ENCODE results near the gene EIF2D. TPM values are rescaled to one million over a fixed set of nuclear protein-coding genes. Genes with fewer than 3 reads are reported as not detected.

Gene EIF2D
- polyA plus RNA-seq, 3 donors = 16.4 to 31.6 (median 16.8) TPM

DNA sequence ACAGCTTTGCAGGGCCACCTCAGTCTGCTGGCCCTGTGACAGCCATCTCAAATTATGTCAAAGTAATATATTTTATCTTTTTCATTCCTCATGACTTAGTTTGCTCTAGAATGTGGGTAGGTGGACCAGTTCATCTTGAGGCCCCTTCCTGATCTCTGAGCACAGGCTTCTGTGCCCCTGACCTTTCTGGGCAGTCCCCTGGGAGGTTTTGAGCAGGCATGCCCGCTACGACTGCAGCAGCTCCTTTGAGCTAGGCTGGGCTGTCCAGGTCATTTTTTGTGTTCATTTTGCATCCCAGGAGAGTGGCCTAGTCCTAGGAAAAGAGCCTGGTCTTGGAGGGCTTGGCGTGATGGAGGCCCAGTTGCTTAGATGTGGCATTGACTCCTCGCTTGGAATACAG is 42.7 kb downstream of the EIF2D start:
- Mint-ChIP-seq H3K4me3 (no peak overlapping the region), H3K9me3 (peaks cover 0 to 4% (median 0%) of the 10 kb centered on the region in 7 donors), H3K27me3 (ENCODE audit: low read depth in 3 of 3) (peaks cover 0 to 2% (median 0%) of the 10 kb centered on the region in 3 donors), H3K4me1 (peaks cover 96% of the 10 kb centered on the region), H3K36me3 (peaks cover 80 to 94% of the 10 kb centered on the region in 2 donors), H3K27ac (peak overlapping the region in 3 of 7 donors; percentile 45 to 77 (median 65))
- WGBS (ENCODE audit: insufficient coverage) = 90% methylated on average over 3 of the region's 4 CpGs
- Histone ChIP-seq H3K4me3 (replicated peaks in 1 of 3; ENCODE audit: low read depth in 2 of 3, low read length in 3 of 3) (no peak overlapping the region), H3K4me2 (replicated peaks; ENCODE audit: extremely low read depth, low read length, poor library complexity, severe bottlenecking) (no peak overlapping the region), H3K9ac (ENCODE audit: insufficient read depth, low read length, poor library complexity, severe bottlenecking) (no peak overlapping the region), H3K4me1 (ENCODE audit: control insufficient read depth in 1 of 2, insufficient read depth in 2 of 2, low read length in 2 of 2) (peaks cover 46 to 81% of the 10 kb centered on the region in 2 donors), H3K9me3 (replicated peaks in 1 of 2; ENCODE audit: control insufficient read depth in 1 of 2, insufficient read depth in 1 of 2, low read length in 2 of 2) (no peaks in the 10 kb centered on the region), H3K27me3 (ENCODE audit: control insufficient read depth in 2 of 2, insufficient read depth in 2 of 2, low read length in 2 of 2) (no peaks in the 10 kb centered on the region), H3K79me2 (ENCODE audit: insufficient read depth, low read length) (peaks cover 100% of the 10 kb centered on the region), H2AFZ (ENCODE audit: insufficient read depth, low read depth, low read length, poor library complexity, severe bottlenecking) (no peak overlapping the region), H3K27ac (ENCODE audit: low read depth in 1 of 2, low read length in 2 of 2) (no peak overlapping the region), H3K36me3 (replicated peaks in 1 of 2; ENCODE audit: control insufficient read depth in 1 of 2, insufficient read depth in 2 of 2, low read length in 2 of 2) (peaks cover 51 to 78% of the 10 kb centered on the region in 2 donors), H4K20me1 (ENCODE audit: insufficient read depth, low read length) (peaks cover 78% of the 10 kb centered on the region)
- DNase-seq = no peak
- TF ChIP-seq, protein P1, sequence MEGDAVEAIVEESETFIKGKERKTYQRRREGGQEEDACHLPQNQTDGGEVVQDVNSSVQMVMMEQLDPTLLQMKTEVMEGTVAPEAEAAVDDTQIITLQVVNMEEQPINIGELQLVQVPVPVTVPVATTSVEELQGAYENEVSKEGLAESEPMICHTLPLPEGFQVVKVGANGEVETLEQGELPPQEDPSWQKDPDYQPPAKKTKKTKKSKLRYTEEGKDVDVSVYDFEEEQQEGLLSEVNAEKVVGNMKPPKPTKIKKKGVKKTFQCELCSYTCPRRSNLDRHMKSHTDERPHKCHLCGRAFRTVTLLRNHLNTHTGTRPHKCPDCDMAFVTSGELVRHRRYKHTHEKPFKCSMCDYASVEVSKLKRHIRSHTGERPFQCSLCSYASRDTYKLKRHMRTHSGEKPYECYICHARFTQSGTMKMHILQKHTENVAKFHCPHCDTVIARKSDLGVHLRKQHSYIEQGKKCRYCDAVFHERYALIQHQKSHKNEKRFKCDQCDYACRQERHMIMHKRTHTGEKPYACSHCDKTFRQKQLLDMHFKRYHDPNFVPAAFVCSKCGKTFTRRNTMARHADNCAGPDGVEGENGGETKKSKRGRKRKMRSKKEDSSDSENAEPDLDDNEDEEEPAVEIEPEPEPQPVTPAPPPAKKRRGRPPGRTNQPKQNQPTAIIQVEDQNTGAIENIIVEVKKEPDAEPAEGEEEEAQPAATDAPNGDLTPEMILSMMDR (IDR thresholded peaks at IDR 0.05) = no peak
- intact Hi-C loops (cut with micrococcal nuclease) = no loop called here

DNA sequence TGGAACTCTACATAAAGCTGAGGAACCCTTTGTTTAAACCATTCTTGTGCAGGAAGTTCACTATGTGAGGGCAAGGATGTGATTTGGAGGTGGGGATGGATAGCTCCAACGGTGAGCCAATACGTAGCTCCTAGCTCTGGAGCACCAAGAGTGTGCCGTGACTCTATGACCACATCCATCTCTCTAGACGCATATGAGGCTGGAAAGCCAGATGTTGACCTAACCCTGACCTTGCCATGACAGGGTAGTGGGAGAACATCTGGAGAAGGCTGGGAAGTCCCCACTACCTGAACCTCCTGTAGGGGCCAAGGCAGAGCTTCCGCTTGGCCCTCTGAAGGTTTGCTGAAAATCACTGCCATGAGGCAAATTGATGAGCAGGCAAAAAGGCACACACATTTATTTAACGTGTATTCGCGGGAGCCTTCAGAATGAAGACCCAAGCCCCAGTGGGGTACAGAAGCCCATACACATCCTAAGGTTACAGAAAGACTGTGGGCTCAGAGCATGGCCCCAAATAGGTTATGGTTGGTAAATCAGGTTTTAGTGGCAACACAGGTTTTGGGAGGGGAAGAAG is 43.4 kb downstream of the EIF2D start:
- TF ChIP-seq, protein P1 (IDR thresholded peaks at IDR 0.05) = no peak
- H2AFZ ChIP-seq (ENCODE audit: insufficient read depth, low read depth, low read length, poor library complexity, severe bottlenecking) = no peak overlapping the region
- Mint-ChIP-seq H3K36me3 (peaks cover 82 to 94% of the 10 kb centered on the region in 2 donors), H3K9me3 (peaks cover 0 to 3% (median 0%) of the 10 kb centered on the region in 7 donors), H3K4me1 (peaks cover 96% of the 10 kb centered on the region), H3K4me3 (no peak overlapping the region), H3K27me3 (ENCODE audit: low read depth in 3 of 3) (peaks cover 0 to 2% (median 0%) of the 10 kb centered on the region in 3 donors), H3K27ac (peak overlapping the region in 4 of 7 donors; percentile 19 to 77 (median 62))
- H3K4me2 ChIP-seq (replicated peaks; ENCODE audit: extremely low read depth, low read length, poor library complexity, severe bottlenecking) = no peak overlapping the region
- peaks cover 42 to 80% of the 10 kb centered on the region in 2 donors for H3K4me1 ChIP-seq (ENCODE audit: control insufficient read depth in 1 of 2, insufficient read depth in 2 of 2, low read length in 2 of 2)
- H3K4me3 ChIP-seq (replicated peaks in 1 of 3; ENCODE audit: low read depth in 2 of 3, low read length in 3 of 3) = no peak overlapping the region
- 100% methylated on average over 1 of the region's 8 CpGs for WGBS (ENCODE audit: insufficient coverage)
- H3K9ac ChIP-seq (ENCODE audit: insufficient read depth, low read length, poor library complexity, severe bottlenecking) = no peak overlapping the region
- peaks cover 58 to 85% of the 10 kb centered on the region in 2 donors for H3K36me3 ChIP-seq (replicated peaks in 1 of 2; ENCODE audit: control insufficient read depth in 1 of 2, insufficient read depth in 2 of 2, low read length in 2 of 2)
- peak overlapping the region in 1 of 2 donors; percentile 30 for H3K27ac ChIP-seq (ENCODE audit: low read depth in 1 of 2, low read length in 2 of 2)
- peaks cover 100% of the 10 kb centered on the region for H3K79me2 ChIP-seq (ENCODE audit: insufficient read depth, low read length)
- intact Hi-C loops (cut with micrococcal nuclease) = no loop called here
- no peaks in the 10 kb centered on the region for H3K27me3 ChIP-seq (ENCODE audit: control insufficient read depth in 2 of 2, insufficient read depth in 2 of 2, low read length in 2 of 2)
- H3K9me3 ChIP-seq (replicated peaks in 1 of 2; ENCODE audit: control insufficient read depth in 1 of 2, insufficient read depth in 1 of 2, low read length in 2 of 2) = no peaks in the 10 kb centered on the region
- H4K20me1 ChIP-seq (ENCODE audit: insufficient read depth, low read length) = peaks cover 85% of the 10 kb centered on the region
- DNase-seq = no peak
